ENCODE measurements around the gene ITGB3. TPM values are rescaled to one million over a fixed set of nuclear protein-coding genes. Genes with fewer than 3 reads are reported as not detected.

ITGB3 gene
- polyA plus RNA-seq, 1 of the 3 experiments (the other 2 are of a cell fraction) = 4.6 TPM

DNA sequence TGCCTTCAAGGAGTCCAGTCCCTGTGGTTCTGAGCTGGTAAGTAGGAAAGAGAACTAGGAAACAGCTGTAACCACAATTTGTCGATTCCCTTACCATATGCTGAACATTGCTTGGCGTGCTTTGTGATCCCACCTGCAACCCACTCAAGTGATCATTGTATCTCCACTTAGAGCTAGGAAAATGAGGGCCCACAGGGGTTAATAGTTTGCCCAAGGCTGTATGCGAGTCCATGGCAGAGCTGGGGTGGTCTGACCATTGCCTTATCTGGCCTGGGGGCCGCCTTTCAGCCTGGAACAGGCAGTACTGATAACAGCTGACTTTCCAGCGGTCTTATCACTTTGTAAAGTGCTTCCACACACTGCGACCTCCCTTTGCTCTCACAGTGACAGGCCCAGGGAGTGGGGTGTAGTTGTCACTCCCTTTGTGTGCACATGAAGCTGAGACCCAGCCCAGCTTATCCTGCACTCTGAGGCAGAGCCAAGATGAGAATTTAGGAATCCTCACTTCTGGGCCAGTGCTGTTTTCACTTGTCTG lies 34.7 kb upstream of the ITGB3 start:
- H3K79me2 ChIP-seq (ENCODE audit: insufficient read depth) = no peaks in the 10 kb centered on the region
- peaks cover 3% of the 10 kb centered on the region for H3F3A ChIP-seq (replicated peaks; ENCODE audit: insufficient read depth)
- H3K36me3 ChIP-seq (replicated peaks in 1 of 2; ENCODE audit: control insufficient read depth in 1 of 2, insufficient read depth in 2 of 2, low read length in 1 of 2) = no peaks in the 10 kb centered on the region
- TF ChIP-seq YY1 (IDR thresholded peaks at IDR 0.05; ENCODE audit: low read depth) (no peak), JUND (IDR thresholded peaks at IDR 0.05) (no peak), GATA2 (CRISPR knock-in tag; IDR thresholded peaks at IDR 0.05) (no peak), NFIC (IDR thresholded peaks at IDR 0.05; ENCODE audit: borderline replicate concordance) (no peak), EZH2phosphoT487 (IDR thresholded peaks at IDR 0.05; ENCODE audit: borderline replicate concordance, low read depth) (no peak), RCOR1 (IDR thresholded peaks at IDR 0.05; ENCODE audit: low read length) (no peak), TEAD4 (IDR thresholded peaks at IDR 0.05; ENCODE audit: borderline replicate concordance, insufficient read depth) (no peak)
- TF ChIP-seq, protein P1, sequence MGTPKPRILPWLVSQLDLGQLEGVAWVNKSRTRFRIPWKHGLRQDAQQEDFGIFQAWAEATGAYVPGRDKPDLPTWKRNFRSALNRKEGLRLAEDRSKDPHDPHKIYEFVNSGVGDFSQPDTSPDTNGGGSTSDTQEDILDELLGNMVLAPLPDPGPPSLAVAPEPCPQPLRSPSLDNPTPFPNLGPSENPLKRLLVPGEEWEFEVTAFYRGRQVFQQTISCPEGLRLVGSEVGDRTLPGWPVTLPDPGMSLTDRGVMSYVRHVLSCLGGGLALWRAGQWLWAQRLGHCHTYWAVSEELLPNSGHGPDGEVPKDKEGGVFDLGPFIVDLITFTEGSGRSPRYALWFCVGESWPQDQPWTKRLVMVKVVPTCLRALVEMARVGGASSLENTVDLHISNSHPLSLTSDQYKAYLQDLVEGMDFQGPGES (IDR thresholded peaks at IDR 0.05; ENCODE audit: low read depth, low read length) = no peak
- POLR2A ChIA-PET = no interaction called here
- H3K4me1 ChIP-seq (ENCODE audit: control insufficient read depth in 1 of 2, insufficient read depth in 2 of 2, low read depth in 1 of 2, low read length in 1 of 2) = peaks cover 4% of the 10 kb centered on the region in 2 experiments; a peak in 2 of 4 replicates
- no peaks in the 10 kb centered on the region for H4K20me1 ChIP-seq (ENCODE audit: insufficient read depth)
- no peaks in the 10 kb centered on the region for H3K27me3 ChIP-seq (ENCODE audit: insufficient read depth)
- H3K9me3 ChIP-seq = no peaks in the 10 kb centered on the region
- no peaks in the 10 kb centered on the region for H3K9me2 ChIP-seq
- H3K27ac ChIP-seq (ENCODE audit: low read depth in 2 of 2, low read length in 1 of 2) = no peak overlapping the region
- peak; percentile 42 for DNase-seq
- WGBS (ENCODE audit: low lambda C conversion rate) = 73% methylated on average over 6 of the region's 6 CpGs
- no peak overlapping the region for H2AFZ ChIP-seq (ENCODE audit: low read depth)
- H3K4me2 ChIP-seq = no peak overlapping the region
- no peak overlapping the region for H3K4me3 ChIP-seq (ENCODE audit: low read depth in 2 of 2, low read length in 1 of 2)
- CTCF ChIA-PET = interaction anchor here (1.0 to 8.6 kb wide), 5 partner anchors 10 to 397 kb away, joined by 3 to 57 read pairs (median 4); partner anchors contain the start of gene MYL4
- H3K9ac ChIP-seq = no peak overlapping the region

DNA sequence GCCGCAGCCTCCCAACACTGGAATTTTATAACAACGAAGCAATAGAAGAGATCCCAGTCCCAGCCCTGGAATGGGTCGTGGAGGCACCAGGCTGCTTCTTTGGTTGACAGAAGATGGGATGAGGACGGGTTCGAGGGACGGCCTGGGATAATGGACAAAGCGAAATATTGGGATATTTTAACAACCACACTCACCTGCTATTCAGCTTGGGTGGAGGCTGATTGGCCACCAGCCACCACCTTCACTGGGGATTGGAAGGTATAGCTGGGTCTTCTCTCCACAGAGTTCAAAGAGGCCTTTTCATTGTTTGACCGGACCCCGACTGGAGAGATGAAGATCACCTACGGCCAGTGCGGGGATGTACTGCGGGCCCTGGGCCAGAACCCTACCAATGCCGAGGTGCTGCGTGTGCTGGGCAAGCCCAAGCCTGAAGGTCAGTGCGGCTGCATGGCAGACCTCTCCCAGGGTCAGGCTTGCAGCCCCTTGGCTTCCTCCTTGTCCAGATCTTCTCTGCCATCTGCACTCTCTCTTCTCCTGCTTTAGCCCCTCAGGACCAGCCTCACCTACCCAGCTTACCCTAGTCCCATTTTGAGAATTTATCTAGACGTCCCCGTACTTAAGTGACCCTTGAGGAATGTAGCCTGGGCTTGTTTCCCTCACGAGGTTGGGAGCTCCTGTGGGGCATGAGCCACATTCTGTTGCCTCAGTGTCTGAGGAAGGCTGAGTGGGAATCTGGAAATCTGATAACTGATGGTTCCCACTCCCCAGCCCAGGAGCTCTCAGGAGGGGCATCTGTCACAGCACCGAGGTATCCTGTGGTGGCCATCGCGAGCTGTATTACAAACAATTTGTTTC lies 33.8 kb upstream of the ITGB3 start:
- peaks cover 4 to 5% of the 10 kb centered on the region in 2 experiments; a peak in 2 of 4 replicates for H3K4me1 ChIP-seq (ENCODE audit: control insufficient read depth in 1 of 2, insufficient read depth in 2 of 2, low read depth in 1 of 2, low read length in 1 of 2)
- no peak for DNase-seq
- ChIA-PET POLR2A (no interaction called here), CTCF (interaction anchor here (0.7 to 8.6 kb wide), 7 partner anchors 10 to 396 kb away, joined by 3 to 57 read pairs (median 5); partner anchors contain the start of gene MYL4)
- H3K9me3 ChIP-seq = no peaks in the 10 kb centered on the region
- no peaks in the 10 kb centered on the region for H3K9me2 ChIP-seq
- H3K27ac ChIP-seq (ENCODE audit: low read depth in 2 of 2, low read length in 1 of 2) = no peak overlapping the region
- 91% methylated on average over 21 of the region's 21 CpGs for WGBS (ENCODE audit: low lambda C conversion rate)
- no peak overlapping the region for H2AFZ ChIP-seq (ENCODE audit: low read depth)
- no peaks in the 10 kb centered on the region for H3K36me3 ChIP-seq (replicated peaks in 1 of 2; ENCODE audit: control insufficient read depth in 1 of 2, insufficient read depth in 2 of 2, low read length in 1 of 2)
- H3K4me3 ChIP-seq (ENCODE audit: low read depth in 2 of 2, low read length in 1 of 2) = no peak overlapping the region
- no peaks in the 10 kb centered on the region for H3K27me3 ChIP-seq (ENCODE audit: insufficient read depth)
- no peaks in the 10 kb centered on the region for H4K20me1 ChIP-seq (ENCODE audit: insufficient read depth)
- H3K79me2 ChIP-seq (ENCODE audit: insufficient read depth) = no peaks in the 10 kb centered on the region
- H3K4me2 ChIP-seq = no peak overlapping the region
- no peak overlapping the region for H3K9ac ChIP-seq
- no peak for TF ChIP-seq TAF1 (IDR thresholded peaks at IDR 0.05; ENCODE audit: borderline replicate concordance, low read depth, low read length)
- peaks cover 2% of the 10 kb centered on the region for H3F3A ChIP-seq (replicated peaks; ENCODE audit: insufficient read depth)
